SU-DHL-6 (cell line): ENCODE results near the gene NTF3.

ENCODE experiments used
- H2AFZ ChIP-seq: fragments of 200-600 bp; sonication (generic); 2 replicates; pipeline ENCODE4 v1.6.1; 2014; ENCODE audit warnings: low read depth, mild to moderate bottlenecking, moderate library complexity, mixed read lengths, antibody characterized with exemption, low read length; ENCODE audit not compliant: severe bottlenecking
- H3F3A ChIP-seq: fragments of 200-600 bp; shearing (Covaris generic); 2 replicates; pipeline ENCODE4 v1.6.0; 2016; ENCODE audit warnings: antibody characterized with exemption, mild to moderate bottlenecking; ENCODE audit not compliant: insufficient read depth
- H3K27ac ChIP-seq: fragments of 200-600 bp; sonication (generic); 2 replicates; pipeline ENCODE4 v1.5.1; 2016; ENCODE audit warnings: low read depth, mild to moderate bottlenecking, low read length, moderate library complexity, mixed read lengths
- H3K27me3 ChIP-seq: fragments of 200-600 bp; sonication (generic), shearing (Covaris generic); 2 replicates; pipeline ENCODE4 v1.6.0; 2014; ENCODE audit warnings: mild to moderate bottlenecking, low read length
- H3K36me3 ChIP-seq: fragments of 200-600 bp; sonication (generic); 2 replicates; pipeline ENCODE4 v1.6.1; 2014; ENCODE audit warnings: mild to moderate bottlenecking, low read length, mixed read lengths
- H3K4me2 ChIP-seq: fragments of 300-600, 200-600 bp; shearing (Covaris generic), sonication (generic); 2 replicates; pipeline ENCODE4 v1.6.0; 2014; ENCODE audit warnings: low read length, low read depth, mild to moderate bottlenecking; ENCODE audit not compliant: poor library complexity, severe bottlenecking
- H3K4me3 ChIP-seq: fragments of 200-600 bp; sonication (generic); 2 replicates; pipeline ENCODE4 v1.5.1; 2014; ENCODE audit warnings: antibody characterized with exemption, low read length, mild to moderate bottlenecking, mixed read lengths; ENCODE audit not compliant: insufficient read depth, poor library complexity, severe bottlenecking
- H3K79me2 ChIP-seq: fragments of 200-600 bp; sonication (generic); 2 replicates; pipeline ENCODE4 v1.6.1; 2014; ENCODE audit warnings: mild to moderate bottlenecking, low read length, moderate library complexity; ENCODE audit not compliant: insufficient read depth
- H3K9ac ChIP-seq: fragments of 200-600 bp; sonication (generic); 2 replicates; pipeline ENCODE4 v1.7.0; 2014; ENCODE audit warnings: mild to moderate bottlenecking, low read length
- H3K9me2 ChIP-seq: fragments of 200-600 bp; sonication (generic); replicated peaks from 2 replicates; pipeline ENCODE4 v1.6.1; 2014; ENCODE audit warnings: low read length; ENCODE audit not compliant: insufficient read depth
- H3K9me3 ChIP-seq: fragments of 200-600 bp; sonication (generic); 2 replicates; pipeline ENCODE4 v1.6.1; 2014; ENCODE audit warnings: low read length, mixed read lengths; ENCODE audit not compliant: insufficient read depth
- H4K20me1 ChIP-seq: fragments of 200-600 bp; sonication (generic); 2 replicates; pipeline ENCODE4 v1.6.1; 2014; ENCODE audit warnings: low read depth, mild to moderate bottlenecking, antibody characterized with exemption, low read length, moderate library complexity, mixed read lengths
- EZH2phosphoT487 ChIP-seq: fragments of 200-600 bp; sonication (generic), shearing (Covaris generic); conservative IDR thresholded peaks from 2 replicates; pipeline ENCODE4 v1.6.1; 2018; ENCODE audit warnings: mild to moderate bottlenecking, antibody characterized with exemption, low read length, moderate library complexity, mixed read lengths
- TF ChIP-seq, protein P1 (sequence below): fragments of 200-600 bp; sonication (generic); IDR thresholded peaks from one replicate; pipeline ENCODE4 v1.5.1; 2017; ENCODE audit warnings: antibody characterized with exemption, mild to moderate bottlenecking, low read length, moderate library complexity; ENCODE audit not compliant: insufficient read depth, poor library complexity, severe bottlenecking

The NTF3 gene

GRCh38 chr12:5478081-5478706 lies 46.3 kb downstream of the NTF3 start:
- Histone ChIP-seq H3K9ac (no peak overlapping the region), H3K4me3 (no peak overlapping the region), H3K9me2 (no peaks in the 10 kb centered on the region), H2AFZ (no peak overlapping the region), H3K36me3 (no peaks in the 10 kb centered on the region), H3K4me2 (no peak overlapping the region), H3F3A (no peaks in the 10 kb centered on the region), H3K79me2 (no peaks in the 10 kb centered on the region), H3K27ac (no peak overlapping the region), H3K9me3 (no peaks in the 10 kb centered on the region), H4K20me1 (no peaks in the 10 kb centered on the region), H3K27me3 (no peaks in the 10 kb centered on the region)
- TF ChIP-seq, protein P1, sequence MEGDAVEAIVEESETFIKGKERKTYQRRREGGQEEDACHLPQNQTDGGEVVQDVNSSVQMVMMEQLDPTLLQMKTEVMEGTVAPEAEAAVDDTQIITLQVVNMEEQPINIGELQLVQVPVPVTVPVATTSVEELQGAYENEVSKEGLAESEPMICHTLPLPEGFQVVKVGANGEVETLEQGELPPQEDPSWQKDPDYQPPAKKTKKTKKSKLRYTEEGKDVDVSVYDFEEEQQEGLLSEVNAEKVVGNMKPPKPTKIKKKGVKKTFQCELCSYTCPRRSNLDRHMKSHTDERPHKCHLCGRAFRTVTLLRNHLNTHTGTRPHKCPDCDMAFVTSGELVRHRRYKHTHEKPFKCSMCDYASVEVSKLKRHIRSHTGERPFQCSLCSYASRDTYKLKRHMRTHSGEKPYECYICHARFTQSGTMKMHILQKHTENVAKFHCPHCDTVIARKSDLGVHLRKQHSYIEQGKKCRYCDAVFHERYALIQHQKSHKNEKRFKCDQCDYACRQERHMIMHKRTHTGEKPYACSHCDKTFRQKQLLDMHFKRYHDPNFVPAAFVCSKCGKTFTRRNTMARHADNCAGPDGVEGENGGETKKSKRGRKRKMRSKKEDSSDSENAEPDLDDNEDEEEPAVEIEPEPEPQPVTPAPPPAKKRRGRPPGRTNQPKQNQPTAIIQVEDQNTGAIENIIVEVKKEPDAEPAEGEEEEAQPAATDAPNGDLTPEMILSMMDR: no peak

- Histone ChIP-seq H3K9me2 (no peaks in the 10 kb centered on the region), H3K36me3 (no peaks in the 10 kb centered on the region), H3K9ac (no peak overlapping the region), H3F3A (no peaks in the 10 kb centered on the region), H3K79me2 (no peaks in the 10 kb centered on the region), H3K27ac (no peak overlapping the region), H4K20me1 (no peaks in the 10 kb centered on the region), H2AFZ (no peak overlapping the region), H3K9me3 (no peaks in the 10 kb centered on the region), H3K27me3 (no peaks in the 10 kb centered on the region), H3K4me3 (no peak overlapping the region), H3K4me2 (no peak overlapping the region)
- TF ChIP-seq, protein P1: no peak
- TF ChIP-seq EZH2phosphoT487: no peak
Observed at GRCh38 chr12:5479761-5480160, 47.9 kb downstream of the NTF3 start.

- Histone ChIP-seq H3K4me3 (no peak overlapping the region), H3F3A (no peaks in the 10 kb centered on the region), H3K9ac (no peak overlapping the region)
Observed at GRCh38 chr12:5480218-5480937, 48.5 kb downstream of the NTF3 start.

More at GRCh38 chr12:5480218-5480937, 48.5 kb downstream of the NTF3 start:
- Histone ChIP-seq H3K9me2 (no peaks in the 10 kb centered on the region), H3K27ac (no peak overlapping the region), H3K36me3 (no peaks in the 10 kb centered on the region), H3K79me2 (no peaks in the 10 kb centered on the region), H3K27me3 (no peaks in the 10 kb centered on the region), H4K20me1 (no peaks in the 10 kb centered on the region), H3K4me2 (no peak overlapping the region), H2AFZ (no peak overlapping the region), H3K9me3 (no peaks in the 10 kb centered on the region)
- TF ChIP-seq EZH2phosphoT487: no peak
- TF ChIP-seq, protein P1: no peak
